HG02981 (cell line): ENCODE measurements around the gene ZNF423.
"Not testable (repeated sequence)": the region's sequence is repeated elsewhere in the genome, so short reads cannot be mapped to it uniquely, and the experiment has no call there.

Experiments used
- ATAC-seq: cut with Tn5 transposase; IDR thresholded peaks from one replicate; pipeline ENCODE4 v1.9.1; 2021; ENCODE audit warnings: mild to moderate bottlenecking, moderate library complexity; ENCODE audit not compliant: unreplicated experiment

The ZNF423 gene

GRCh38 chr16:49566432-49566831 is 289.5 kb downstream of the ZNF423 start:
- ATAC-seq: no peak

- ATAC-seq: no peak
Measured at GRCh38 chr16:49564496-49565229, 291.2 kb downstream of the ZNF423 start.

GRCh38 chr16:49563666-49564065 is 292.2 kb downstream of the ZNF423 start:
- ATAC-seq: no peak

- ATAC-seq: not testable (repeated sequence)
Measured at GRCh38 chr16:49562894-49563293, 293.0 kb downstream of the ZNF423 start.

- ATAC-seq: no peak
Measured at GRCh38 chr16:49562228-49562627, 293.7 kb downstream of the ZNF423 start.

- no peak for ATAC-seq
Measured at GRCh38 chr16:49560004-49560830, 295.7 kb downstream of the ZNF423 start.

- no peak for ATAC-seq
Measured at GRCh38 chr16:49559242-49559641, 296.7 kb downstream of the ZNF423 start.

- ATAC-seq: no peak
Measured at GRCh38 chr16:49558451-49558850, 297.5 kb downstream of the ZNF423 start.

GRCh38 chr16:49556606-49557446 is 299.1 kb downstream of the ZNF423 start:
- no peak for ATAC-seq

GRCh38 chr16:49556249-49556605 is 299.7 kb downstream of the ZNF423 start:
- ATAC-seq: no peak

GRCh38 chr16:49554681-49555080 is 301.2 kb downstream of the ZNF423 start:
- ATAC-seq: no peak

- no peak for ATAC-seq
Measured at GRCh38 chr16:49552313-49552928, 303.5 kb downstream of the ZNF423 start.

GRCh38 chr16:49550666-49551065 is 305.2 kb downstream of the ZNF423 start:
- ATAC-seq: no peak

GRCh38 chr16:49550140-49550539 is 305.8 kb downstream of the ZNF423 start:
- ATAC-seq: no peak

- no peak for ATAC-seq
Measured at GRCh38 chr16:49548325-49548970, 307.5 kb downstream of the ZNF423 start.

GRCh38 chr16:49547448-49547847 is 308.5 kb downstream of the ZNF423 start:
- ATAC-seq: no peak

- no peak for ATAC-seq
Measured at GRCh38 chr16:49546735-49547134, 309.2 kb downstream of the ZNF423 start.

GRCh38 chr16:49545741-49546448 is 310.0 kb downstream of the ZNF423 start:
- ATAC-seq: no peak

GRCh38 chr16:49545243-49545642 is 310.7 kb downstream of the ZNF423 start:
- no peak for ATAC-seq

GRCh38 chr16:49544828-49545227 is 311.1 kb downstream of the ZNF423 start:
- no peak for ATAC-seq
